ENCODE measurements around the gene WDR4. TPM values are rescaled to one million over a fixed set of nuclear protein-coding genes. Genes with fewer than 3 reads are reported as not detected.

WDR4 gene
- total and polyA plus RNA-seq, 10 of the 15 experiments (the other 5 are each of a cell fraction or from before 2014, with no cell fraction given), result 2.1 to 45.3 (median 18.7) TPM

GRCh38 chr21:42858957-42859890, 20.1 kb downstream of the WDR4 start:
- no peak overlapping the region for H3K4me3 ChIP-seq
- no peak for FAIRE-seq
- no peaks in the 10 kb centered on the region for H3K4me1 ChIP-seq (ENCODE audit: control insufficient read depth, insufficient read depth, low read length)
- H3K27ac ChIP-seq (ENCODE audit: control insufficient read depth, insufficient read depth), result no peak overlapping the region
- peaks cover 4% of the 10 kb centered on the region; the same call in 1 of the 2 replicates for H4K20me1 ChIP-seq (ENCODE audit: control insufficient read depth, insufficient read depth)
- no peak overlapping the region for H3K4me2 ChIP-seq (ENCODE audit: control insufficient read depth, insufficient read depth)
- TSS peak; percentile 18 for BruUV-seq (replicated peaks)
- no peaks in the 10 kb centered on the region for H3K27me3 ChIP-seq (replicated peaks in 1 of 2; ENCODE audit: control insufficient read depth in 2 of 2, insufficient read depth in 2 of 2, low read length in 1 of 2)
- ChIA-PET CTCF (no interaction called here), SMC1A (ENCODE audit: uncharacterized antibody, unreplicated experiment) (no interaction called here), RAD21 (ENCODE audit: unreplicated experiment) (no interaction called here), POLR2A (no interaction called here)
- in situ Hi-C loops (cut with MboI), result no loop called here
- intact Hi-C loops (cut with micrococcal nuclease; ENCODE audit: unreplicated experiment), result no loop called here
- no peaks in the 10 kb centered on the region; the same call in none of the 2 replicates for H3K79me2 ChIP-seq (ENCODE audit: control insufficient read depth, insufficient read depth, low read length)
- TF ChIP-seq ZNF217 (IDR thresholded peaks at IDR 0.05), result no peak
- no peak overlapping the region for H3K9ac ChIP-seq (ENCODE audit: control insufficient read depth, insufficient read depth, low read length)
- DNase-seq (ENCODE audit: low read depth, low spot score), result no peak
- H3K36me3 ChIP-seq (ENCODE audit: control insufficient read depth in 2 of 2, insufficient read depth in 2 of 2, low read length in 1 of 2), result peaks cover 31 to 62% of the 10 kb centered on the region in 2 experiments
- H2AFZ ChIP-seq (ENCODE audit: control insufficient read depth, low read depth, low read length), result no peak overlapping the region
- H3K9me3 ChIP-seq (replicated peaks; ENCODE audit: control insufficient read depth, insufficient read depth, low read length), result no peaks in the 10 kb centered on the region
- 94% methylated on average over 34 of the region's 34 CpGs for WGBS (ENCODE audit: insufficient coverage, insufficient replicate concordance, low lambda C conversion rate, missing lambda C conversion rate)
- ATAC-seq, result no peak

- Histone ChIP-seq H3K9ac (ENCODE audit: control insufficient read depth, insufficient read depth, low read length) (no peak overlapping the region), H3K79me2 (ENCODE audit: control insufficient read depth, insufficient read depth, low read length) (no peaks in the 10 kb centered on the region; the same call in 1 of the 2 replicates), H4K20me1 (ENCODE audit: control insufficient read depth, insufficient read depth) (peaks cover 3% of the 10 kb centered on the region; the same call in 1 of the 2 replicates), H3K4me1 (ENCODE audit: control insufficient read depth, insufficient read depth, low read length) (no peaks in the 10 kb centered on the region), H2AFZ (ENCODE audit: control insufficient read depth, low read depth, low read length) (no peak overlapping the region), H3K4me3 (no peak overlapping the region), H3K9me3 (replicated peaks; ENCODE audit: control insufficient read depth, insufficient read depth, low read length) (no peaks in the 10 kb centered on the region), H3K27me3 (replicated peaks in 1 of 2; ENCODE audit: control insufficient read depth in 2 of 2, insufficient read depth in 2 of 2, low read length in 1 of 2) (no peaks in the 10 kb centered on the region), H3K4me2 (ENCODE audit: control insufficient read depth, insufficient read depth) (no peak overlapping the region), H3K27ac (ENCODE audit: control insufficient read depth, insufficient read depth) (no peak overlapping the region), H3K36me3 (ENCODE audit: control insufficient read depth in 2 of 2, insufficient read depth in 2 of 2, low read length in 1 of 2) (peaks cover 36 to 68% of the 10 kb centered on the region in 2 experiments)
- WGBS (ENCODE audit: insufficient coverage, insufficient replicate concordance, low lambda C conversion rate, missing lambda C conversion rate), result 85% methylated on average over 19 of the region's 19 CpGs
- FAIRE-seq (no peak), DNase-seq (ENCODE audit: low read depth, low spot score) (no peak), ATAC-seq (no peak)
- BruUV-seq (replicated peaks), result no TSS peak
- ChIA-PET POLR2A (no interaction called here), RAD21 (ENCODE audit: unreplicated experiment) (no interaction called here), CTCF (no interaction called here), SMC1A (ENCODE audit: uncharacterized antibody, unreplicated experiment) (no interaction called here)
- in situ Hi-C loops (cut with MboI), result no loop called here
- intact Hi-C loops (cut with micrococcal nuclease; ENCODE audit: unreplicated experiment), result no loop called here
- no peak for TF ChIP-seq YBX1 (IDR thresholded peaks at IDR 0.05)
- no peak for TF ChIP-seq JUNB (IDR thresholded peaks at IDR 0.05)
- TF ChIP-seq ZNF207 (IDR thresholded peaks at IDR 0.05; ENCODE audit: borderline replicate concordance), result no peak
- no peak for TF ChIP-seq NRF1 (conservative IDR thresholded peaks at IDR 0.05; ENCODE audit: low read depth, low read length)
Measured at GRCh38 chr21:42858185-42858847, 21.0 kb downstream of the WDR4 start.
